Subcutaneous abdominal adipose tissue (tissue), 5 donors: ENCODE data around the gene KRT72.
"Not testable (repeated sequence)": the region's sequence is repeated elsewhere in the genome, so short reads cannot be mapped to it uniquely, and the experiment has no call there.

Source experiments
- H3K27ac ChIP-seq: one replicate; pipeline ENCODE4 v1.7.0; 2013; ENCODE audit warnings: low read depth, mild to moderate bottlenecking, inconsistent platforms, low read length, moderate library complexity
- H3K27me3 ChIP-seq, 5 donors: one replicate each; pipeline ENCODE4 v1.7.0; 2013; ENCODE audit warnings: low read length in 5 of 5, inconsistent platforms in 1 of 5; ENCODE audit not compliant: control insufficient read depth in 5 of 5, insufficient read depth in 4 of 5
- H3K36me3 ChIP-seq, 5 donors: one replicate each; pipeline ENCODE4 v1.7.0; 2013; ENCODE audit warnings: low read length in 5 of 5; ENCODE audit not compliant: control insufficient read depth in 5 of 5, insufficient read depth in 5 of 5
- H3K4me1 ChIP-seq, 5 donors: one replicate each; pipeline ENCODE4 v1.7.0; 2013; ENCODE audit warnings: low read length in 5 of 5, mild to moderate bottlenecking in 3 of 5, moderate library complexity in 1 of 5; ENCODE audit not compliant: control insufficient read depth in 5 of 5, insufficient read depth in 5 of 5
- H3K4me3 ChIP-seq, 5 donors: one replicate each; pipeline ENCODE4 v1.7.0; 2013; ENCODE audit warnings: low read length in 5 of 5, low read depth in 1 of 5
- H3K9ac ChIP-seq, 5 donors: one replicate each; pipeline ENCODE4 v1.7.0; 2013; ENCODE audit warnings: low read length in 5 of 5, mild to moderate bottlenecking in 4 of 5, moderate library complexity in 3 of 5
- H3K9me3 ChIP-seq, 5 donors: one replicate each; pipeline ENCODE4 v1.7.0; 2013; ENCODE audit warnings: low read length in 5 of 5; ENCODE audit not compliant: control insufficient read depth in 5 of 5
- donor health status: healthy.
- donor health status: healthy.
- donor health status: healthy.
- donor health status: healthy.
- donor health status: healthy.

KRT72 gene

DNA sequence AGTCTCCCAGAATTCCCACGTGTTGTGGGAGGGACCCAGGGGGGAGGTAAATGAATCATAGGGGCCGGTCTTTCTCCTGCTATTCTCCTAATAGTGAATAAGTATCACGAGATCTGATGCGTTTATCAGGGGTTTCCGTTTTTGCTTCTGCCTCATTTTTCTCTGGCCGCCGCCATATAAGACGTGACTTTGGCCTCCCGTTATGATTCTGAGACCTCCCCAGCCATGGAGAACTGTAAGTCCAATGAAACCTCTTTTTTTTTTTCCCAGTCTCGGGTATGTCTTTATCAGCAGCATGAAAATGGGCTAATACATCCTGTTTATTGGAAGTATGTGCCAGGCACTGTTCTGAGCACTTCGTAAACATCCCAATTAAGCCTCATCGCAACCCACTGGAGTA, 788 bp downstream of the KRT72 start:
- Histone ChIP-seq H3K9me3 (no peaks in the 10 kb centered on the region), H3K27me3 (peaks cover 16 to 42% (median 27%) of the 10 kb centered on the region in 5 donors)

DNA sequence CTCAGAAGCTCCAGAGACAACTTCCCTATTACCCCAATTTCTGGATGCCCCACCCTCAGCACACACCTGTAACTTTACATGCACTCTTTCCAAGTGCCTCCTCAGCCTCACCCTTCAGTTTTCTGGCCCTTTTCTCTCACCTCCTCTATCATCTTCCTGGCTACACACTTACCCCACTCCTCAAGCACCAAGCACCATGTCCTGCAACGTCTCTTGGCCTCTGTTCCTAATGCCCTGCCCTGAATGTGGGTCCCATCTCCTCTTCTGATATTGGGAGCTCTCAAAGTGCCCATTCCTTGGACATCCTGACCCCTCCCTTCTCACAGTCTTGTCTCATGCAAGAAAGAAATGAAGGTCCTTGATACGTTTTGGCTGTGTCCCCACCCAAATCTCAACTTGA, 1.2 kb downstream of the KRT72 start:
- no peaks in the 10 kb centered on the region for H3K9me3 ChIP-seq
- H3K27ac ChIP-seq = no peak overlapping the region
- H3K36me3 ChIP-seq = no peaks in the 10 kb centered on the region
- peaks cover 16 to 41% (median 27%) of the 10 kb centered on the region in 5 donors for H3K27me3 ChIP-seq
- H3K9ac ChIP-seq = no peak overlapping the region
- no peak overlapping the region for H3K4me3 ChIP-seq
- no peaks in the 10 kb centered on the region for H3K4me1 ChIP-seq

More for the DNA sequence above, 788 bp downstream of the KRT72 start:
- Histone ChIP-seq H3K9ac (no peak overlapping the region), H3K4me1 (no peaks in the 10 kb centered on the region), H3K27ac (no peak overlapping the region), H3K36me3 (no peaks in the 10 kb centered on the region), H3K4me3 (no peak overlapping the region)

- peaks cover 16 to 35% (median 27%) of the 10 kb centered on the region in 5 donors for H3K27me3 ChIP-seq
- H3K36me3 ChIP-seq = no peaks in the 10 kb centered on the region
- no peak overlapping the region for H3K27ac ChIP-seq
- no peak overlapping the region for H3K9ac ChIP-seq
- no peak overlapping the region for H3K4me3 ChIP-seq
- H3K4me1 ChIP-seq = no peaks in the 10 kb centered on the region
- H3K9me3 ChIP-seq = no peaks in the 10 kb centered on the region
Measured at GRCh38 chr12:52598966-52599365, 2.3 kb downstream of the KRT72 start.

GRCh38 chr12:52594237-52594636, 7.0 kb downstream of the KRT72 start:
- not testable (repeated sequence) for H3K9me3 ChIP-seq, H3K4me1 ChIP-seq, H3K27ac ChIP-seq, H3K4me3 ChIP-seq, H3K9ac ChIP-seq, H3K36me3 ChIP-seq, H3K27me3 ChIP-seq

GRCh38 chr12:52591521-52591920, 9.7 kb downstream of the KRT72 start:
- Histone ChIP-seq H3K27ac (no peak overlapping the region), H3K27me3 (peaks cover 0 to 9% (median 0%) of the 10 kb centered on the region in 5 donors), H3K4me1 (no peaks in the 10 kb centered on the region), H3K36me3 (no peaks in the 10 kb centered on the region), H3K9ac (no peak overlapping the region), H3K4me3 (no peak overlapping the region), H3K9me3 (no peaks in the 10 kb centered on the region)

- H3K27me3 ChIP-seq = peaks cover 0 to 9% (median 0%) of the 10 kb centered on the region in 5 donors
- H3K9me3 ChIP-seq = no peaks in the 10 kb centered on the region
- H3K27ac ChIP-seq = no peak overlapping the region
- no peak overlapping the region for H3K4me3 ChIP-seq
- no peaks in the 10 kb centered on the region for H3K4me1 ChIP-seq
- H3K36me3 ChIP-seq = no peaks in the 10 kb centered on the region
- H3K9ac ChIP-seq = no peak overlapping the region
Measured at GRCh38 chr12:52590021-52590420, 11.2 kb downstream of the KRT72 start.

- Histone ChIP-seq H3K4me1 (no peaks in the 10 kb centered on the region), H3K4me3 (no peak overlapping the region), H3K9ac (no peak overlapping the region), H3K36me3 (no peaks in the 10 kb centered on the region), H3K27me3 (peaks cover 0 to 6% (median 0%) of the 10 kb centered on the region in 5 donors), H3K9me3 (no peaks in the 10 kb centered on the region), H3K27ac (no peak overlapping the region)
Measured at GRCh38 chr12:52587563-52587962, 13.7 kb downstream of the KRT72 start.

DNA sequence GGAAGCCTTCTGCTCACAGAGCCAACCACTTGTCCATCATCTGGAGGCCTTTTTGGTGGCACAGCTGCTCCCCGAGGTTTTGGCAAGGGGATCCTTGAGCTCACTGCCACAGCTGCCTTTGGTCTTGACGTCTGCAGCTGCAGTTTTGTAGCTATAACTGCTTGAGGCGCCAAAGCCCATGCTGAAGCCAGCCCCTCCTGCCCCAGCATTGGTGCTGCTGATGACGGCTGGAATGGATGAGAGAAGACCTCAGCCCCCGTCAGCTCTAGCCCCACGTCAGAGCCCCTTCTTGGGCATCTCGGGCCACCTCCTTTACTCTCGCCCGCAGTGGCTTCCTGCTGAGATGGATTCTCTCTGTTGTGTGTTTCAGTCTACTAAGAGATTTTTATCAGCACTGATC, 15.3 kb downstream of the KRT72 start:
- Histone ChIP-seq H3K27ac (no peak overlapping the region), H3K27me3 (peaks cover 0 to 2% (median 0%) of the 10 kb centered on the region in 5 donors), H3K9me3 (no peaks in the 10 kb centered on the region), H3K9ac (no peak overlapping the region), H3K4me1 (no peaks in the 10 kb centered on the region), H3K4me3 (no peak overlapping the region), H3K36me3 (no peaks in the 10 kb centered on the region)

DNA sequence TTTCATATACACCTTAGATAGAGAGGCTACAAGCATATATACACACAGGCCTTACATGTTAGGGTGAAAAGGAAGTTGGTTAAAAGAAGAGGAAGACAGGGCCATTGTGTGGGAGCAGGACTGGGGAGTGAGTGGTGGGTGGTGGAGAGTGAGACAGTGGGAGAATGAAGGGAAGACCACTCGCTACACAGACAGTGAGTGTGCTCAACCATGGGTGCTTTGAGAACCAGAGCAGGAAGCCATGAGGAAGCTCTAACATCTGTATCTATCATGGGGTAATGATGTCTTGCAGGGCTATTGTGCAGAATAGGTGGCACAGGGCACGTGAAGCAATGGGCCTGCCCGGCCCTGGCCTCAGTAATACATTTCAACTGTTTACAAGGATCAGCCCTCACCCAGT, 16.2 kb downstream of the KRT72 start:
- no peak overlapping the region for H3K4me3 ChIP-seq
- peaks cover 0 to 6% (median 0%) of the 10 kb centered on the region in 5 donors for H3K27me3 ChIP-seq
- H3K4me1 ChIP-seq = no peaks in the 10 kb centered on the region
- no peaks in the 10 kb centered on the region for H3K9me3 ChIP-seq
- H3K27ac ChIP-seq = no peak overlapping the region
- no peak overlapping the region for H3K9ac ChIP-seq
- H3K36me3 ChIP-seq = no peaks in the 10 kb centered on the region

DNA sequence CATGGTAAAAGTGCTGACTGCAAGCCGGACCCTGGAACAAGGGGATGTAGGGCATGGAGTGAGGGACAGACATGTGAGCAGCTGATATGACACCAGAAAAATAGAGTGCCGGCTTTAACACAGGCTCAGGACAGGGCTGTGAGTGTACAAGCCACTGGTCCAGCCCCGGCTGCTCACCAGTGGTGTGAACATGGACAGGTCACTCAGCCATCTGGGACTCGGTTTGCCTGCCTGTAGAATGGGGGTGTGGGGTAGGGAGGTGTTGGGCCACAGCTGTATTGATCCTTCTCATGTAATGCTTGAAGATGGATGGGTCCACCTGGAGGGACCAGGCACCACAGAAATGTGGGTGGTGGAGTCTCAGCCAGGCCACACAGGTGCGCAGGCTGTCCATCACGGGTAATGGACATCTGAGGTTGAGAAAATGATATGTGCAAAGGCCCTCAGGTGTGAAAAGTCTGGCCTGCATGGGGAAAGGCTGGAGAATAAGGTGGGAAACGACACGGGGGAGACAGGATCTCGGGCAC, 17.0 kb downstream of the KRT72 start:
- no peaks in the 10 kb centered on the region for H3K36me3 ChIP-seq

More for the DNA sequence above, 17.0 kb downstream of the KRT72 start:
- H3K4me1 ChIP-seq = no peaks in the 10 kb centered on the region
- no peak overlapping the region for H3K4me3 ChIP-seq
- H3K9ac ChIP-seq = no peak overlapping the region
- H3K27me3 ChIP-seq = peaks cover 0 to 6% (median 0%) of the 10 kb centered on the region in 5 donors
- H3K9me3 ChIP-seq = no peaks in the 10 kb centered on the region
- no peak overlapping the region for H3K27ac ChIP-seq
